BJ (cell line): Measurements from ENCODE around the gene LDLRAD4. TPM values are rescaled to one million over a fixed set of nuclear protein-coding genes. Genes with fewer than 3 reads are reported as not detected.

Experiments used
- CTCF ChIA-PET: fragments of 350-600 bp; formaldehyde crosslinking; extraction: SDS; loops from one replicate; lab custom pipeline; 2021; ENCODE audit warnings: antibody characterized with exemption, inconsistent platforms; lab: Yijun Ruan, JAX
- POLR2A ChIA-PET: fragments of 300-600 bp; sonication (Branson Sonifier 250); formaldehyde crosslinking; extraction: SDS; loops from one replicate; lab custom pipeline; 2021; ENCODE audit warnings: antibody characterized with exemption; lab: Charles Lee
- DNase-seq: peaks from one replicate; pipeline ENCODE4 v3.0.0-alpha.2; 2011; ENCODE audit warnings: low read depth
- H3K27me3 ChIP-seq: 2 replicates; pipeline ENCODE4 v1.6.0; 2011; ENCODE audit warnings: low read length; ENCODE audit not compliant: control insufficient read depth, insufficient read depth
- H3K36me3 ChIP-seq: 2 replicates; pipeline ENCODE4 v1.5.1; 2011; ENCODE audit warnings: low read length; ENCODE audit not compliant: control insufficient read depth, insufficient read depth
- H3K4me3 ChIP-seq: 2 replicates; pipeline ENCODE4 v1.5.1; 2011; ENCODE audit warnings: low read depth, mild to moderate bottlenecking, control low read depth, low read length
- polyA plus RNA-seq: library from polyadenylated mRNA; depleted of rRNA; stranded (reverse); fragments of >200 nt; gene quantifications from 2 replicates; pipeline ENCODE4 v1.2.3, GENCODE V29; 2011
- TF ChIP-seq, protein P1 (sequence below): IDR thresholded peaks from 2 replicates; pipeline ENCODE4 v1.5.1; 2011; ENCODE audit warnings: low read depth, mild to moderate bottlenecking, control low read depth, inconsistent platforms, low read length, moderate library complexity; ENCODE audit not compliant: insufficient read depth

The LDLRAD4 gene
- polyA plus RNA-seq, 1 experiment, result not detected

DNA sequence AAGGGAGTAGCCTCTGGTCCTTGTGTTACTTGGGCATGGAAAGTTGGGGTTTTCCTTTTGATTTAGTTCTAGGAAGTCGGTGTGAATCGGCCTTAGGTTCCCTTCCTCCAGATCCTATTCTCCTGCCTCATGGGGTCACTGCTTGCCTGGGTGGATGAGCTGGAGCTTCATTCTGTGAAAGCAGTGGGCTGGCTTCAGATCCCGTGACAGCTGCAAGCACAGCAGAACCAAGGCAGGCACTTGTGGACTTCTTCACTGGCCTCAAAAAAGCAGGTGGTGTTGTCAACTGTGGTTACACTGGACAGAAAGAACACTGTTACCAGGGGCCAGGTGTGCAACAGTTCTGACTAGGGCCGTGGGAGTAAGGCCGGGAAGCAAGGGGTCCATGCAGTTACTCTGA lies 243.4 kb downstream of the LDLRAD4 start:
- no peak for DNase-seq
- Histone ChIP-seq H3K4me3 (no peak overlapping the region), H3K36me3 (no peaks in the 10 kb centered on the region), H3K27me3 (no peaks in the 10 kb centered on the region)
- TF ChIP-seq, protein P1, sequence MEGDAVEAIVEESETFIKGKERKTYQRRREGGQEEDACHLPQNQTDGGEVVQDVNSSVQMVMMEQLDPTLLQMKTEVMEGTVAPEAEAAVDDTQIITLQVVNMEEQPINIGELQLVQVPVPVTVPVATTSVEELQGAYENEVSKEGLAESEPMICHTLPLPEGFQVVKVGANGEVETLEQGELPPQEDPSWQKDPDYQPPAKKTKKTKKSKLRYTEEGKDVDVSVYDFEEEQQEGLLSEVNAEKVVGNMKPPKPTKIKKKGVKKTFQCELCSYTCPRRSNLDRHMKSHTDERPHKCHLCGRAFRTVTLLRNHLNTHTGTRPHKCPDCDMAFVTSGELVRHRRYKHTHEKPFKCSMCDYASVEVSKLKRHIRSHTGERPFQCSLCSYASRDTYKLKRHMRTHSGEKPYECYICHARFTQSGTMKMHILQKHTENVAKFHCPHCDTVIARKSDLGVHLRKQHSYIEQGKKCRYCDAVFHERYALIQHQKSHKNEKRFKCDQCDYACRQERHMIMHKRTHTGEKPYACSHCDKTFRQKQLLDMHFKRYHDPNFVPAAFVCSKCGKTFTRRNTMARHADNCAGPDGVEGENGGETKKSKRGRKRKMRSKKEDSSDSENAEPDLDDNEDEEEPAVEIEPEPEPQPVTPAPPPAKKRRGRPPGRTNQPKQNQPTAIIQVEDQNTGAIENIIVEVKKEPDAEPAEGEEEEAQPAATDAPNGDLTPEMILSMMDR, result no peak
- CTCF ChIA-PET, result no interaction called here
- POLR2A ChIA-PET, result no interaction called here

DNA sequence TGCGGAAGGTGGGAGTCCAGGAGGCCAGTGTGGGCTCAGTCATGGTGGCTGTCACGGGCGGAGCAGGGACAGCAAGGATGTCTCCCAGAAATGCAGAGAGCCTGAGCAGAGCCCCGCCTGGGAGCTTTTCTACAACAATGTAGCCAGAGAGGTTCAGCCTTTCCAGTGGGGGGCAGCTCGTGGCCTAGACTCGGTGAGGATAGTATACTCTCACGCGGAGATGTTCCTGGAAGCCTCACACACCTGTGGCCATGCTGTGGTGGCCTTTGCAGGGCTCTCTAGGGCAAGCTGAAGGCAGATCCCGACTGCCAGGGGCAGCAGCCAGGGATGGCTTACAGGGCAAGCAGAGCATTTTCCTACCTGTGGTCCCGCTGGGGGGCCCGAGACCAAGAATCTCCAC lies 244.1 kb downstream of the LDLRAD4 start:
- H3K36me3 ChIP-seq, result no peaks in the 10 kb centered on the region
- no peak overlapping the region for H3K4me3 ChIP-seq
- ChIA-PET CTCF (no interaction called here), POLR2A (no interaction called here)
- TF ChIP-seq, protein P1, result no peak
- no peak for DNase-seq
- no peaks in the 10 kb centered on the region for H3K27me3 ChIP-seq

DNA sequence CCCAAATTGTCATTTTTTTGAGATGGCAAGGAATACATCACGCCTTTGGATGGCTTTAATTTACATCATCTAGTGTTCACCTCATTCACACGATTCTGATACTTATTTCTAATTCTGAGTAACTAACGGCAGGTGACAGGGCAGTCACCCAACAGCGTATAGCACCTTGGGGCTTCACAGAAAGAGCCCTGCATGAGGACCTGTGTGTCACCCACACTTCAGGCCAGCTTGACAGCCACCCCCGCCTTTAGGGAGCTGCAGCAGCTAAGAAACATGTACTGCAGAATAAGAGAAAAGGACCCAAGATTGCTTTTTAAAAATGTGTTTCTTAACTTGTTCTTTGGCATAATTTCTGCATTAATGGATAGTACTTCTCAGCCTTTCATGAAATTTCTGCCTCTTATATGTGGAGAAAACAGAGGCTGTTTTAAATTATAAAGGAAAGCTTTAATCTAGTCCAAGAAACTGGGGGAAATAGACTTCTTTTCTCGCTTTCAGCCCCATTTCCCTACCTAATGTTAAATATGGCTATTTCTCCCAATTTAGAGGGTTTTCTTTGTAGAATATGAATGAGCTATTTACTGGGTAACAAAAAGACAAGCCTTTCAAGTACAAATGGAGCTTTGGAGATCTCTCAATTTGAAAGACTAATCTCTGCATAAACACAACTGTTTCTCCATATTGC lies 245.1 kb downstream of the LDLRAD4 start:
- H3K27me3 ChIP-seq, result no peaks in the 10 kb centered on the region
- ChIA-PET CTCF (interaction anchor here (0.6 kb wide), 1 partner anchor 146 kb away, joined by 4 read pairs; no protein-coding TSS in a partner anchor), POLR2A (no interaction called here)
- no peaks in the 10 kb centered on the region for H3K36me3 ChIP-seq
- TF ChIP-seq, protein P1, result no peak
- DNase-seq, result no peak
- H3K4me3 ChIP-seq, result no peak overlapping the region

DNA sequence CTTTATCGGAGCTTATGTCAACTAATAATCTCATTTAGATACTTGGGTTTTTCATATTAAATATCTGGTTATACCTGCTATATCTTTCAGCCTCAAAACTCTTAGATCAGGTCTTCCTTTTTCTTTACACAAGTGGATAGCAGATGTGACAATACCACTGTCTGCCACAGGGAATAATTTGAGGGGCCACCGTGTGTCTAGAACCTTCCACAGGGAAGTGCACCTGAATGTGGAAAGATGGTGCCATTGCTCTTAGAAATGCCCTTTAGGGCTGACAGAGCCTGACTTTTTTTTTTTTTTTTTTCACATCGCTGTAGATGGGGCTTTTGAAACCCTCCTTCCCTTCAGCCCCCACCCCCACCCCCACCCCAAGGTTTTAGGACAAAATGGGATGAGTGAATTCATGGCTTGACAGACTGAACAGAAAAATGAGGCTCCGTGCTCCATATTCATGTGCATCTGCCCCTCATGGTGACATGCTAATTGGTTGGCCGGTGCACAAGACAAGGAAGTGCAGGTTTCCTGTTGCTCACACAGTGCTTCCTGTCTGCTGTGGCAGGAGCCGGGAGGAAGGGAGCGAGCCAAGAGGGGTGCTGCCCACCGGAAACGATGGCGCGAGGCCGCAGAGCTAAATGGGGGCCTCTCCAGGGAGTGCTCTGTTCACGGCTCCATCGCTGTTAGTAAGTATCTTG lies 246.0 kb downstream of the LDLRAD4 start:
- ChIA-PET CTCF (no interaction called here), POLR2A (no interaction called here)
- Histone ChIP-seq H3K36me3 (no peaks in the 10 kb centered on the region), H3K27me3 (no peaks in the 10 kb centered on the region), H3K4me3 (no peak overlapping the region)
- TF ChIP-seq, protein P1, result no peak
- DNase-seq, result no peak

DNA sequence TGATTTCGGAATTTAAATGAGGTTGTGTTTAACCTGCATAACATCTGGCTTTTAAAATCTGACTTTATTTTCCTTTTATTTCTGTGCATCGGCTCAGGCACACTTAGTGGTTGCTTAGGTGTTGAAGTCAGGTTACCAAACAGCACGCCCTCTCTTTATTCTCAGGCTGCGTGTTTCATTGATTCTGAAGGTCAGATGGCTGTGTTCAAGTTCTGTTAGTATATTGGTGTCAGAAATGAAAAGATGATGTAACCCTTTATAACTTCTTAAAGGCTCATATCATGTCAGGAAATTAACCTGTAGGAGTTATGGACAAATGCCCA lies 246.5 kb downstream of the LDLRAD4 start:
- Histone ChIP-seq H3K4me3 (no peak overlapping the region), H3K27me3 (no peaks in the 10 kb centered on the region), H3K36me3 (no peaks in the 10 kb centered on the region)
- ChIA-PET CTCF (no interaction called here), POLR2A (no interaction called here)
- TF ChIP-seq, protein P1, result no peak
- DNase-seq, result no peak
